NCI-H1694 treated with DMSO at 0.1 percent for 48 hours (cell line): ENCODE data around the gene FBXL13.
"Not testable (repeated sequence)": the region's sequence is repeated elsewhere in the genome, so short reads cannot be mapped to it uniquely, and the experiment has no call there.

Experiments
- DNase-seq: peaks from one replicate; lab custom pipeline; 2025; lab: John Stamatoyannopoulos, UW

FBXL13 gene

GRCh38 chr7:103074519-103075336 is at the start of gene FBXL13, which contains the start of gene ARMC10:
Gene FBXL13, minus strand, starts transcription at chr7:103074796.
Gene ARMC10, plus strand, starts transcription at chr7:103075140. Its CDS starts 133 bp downstream, at chr7:103075273.
- peak; percentile 81 for DNase-seq

DNA sequence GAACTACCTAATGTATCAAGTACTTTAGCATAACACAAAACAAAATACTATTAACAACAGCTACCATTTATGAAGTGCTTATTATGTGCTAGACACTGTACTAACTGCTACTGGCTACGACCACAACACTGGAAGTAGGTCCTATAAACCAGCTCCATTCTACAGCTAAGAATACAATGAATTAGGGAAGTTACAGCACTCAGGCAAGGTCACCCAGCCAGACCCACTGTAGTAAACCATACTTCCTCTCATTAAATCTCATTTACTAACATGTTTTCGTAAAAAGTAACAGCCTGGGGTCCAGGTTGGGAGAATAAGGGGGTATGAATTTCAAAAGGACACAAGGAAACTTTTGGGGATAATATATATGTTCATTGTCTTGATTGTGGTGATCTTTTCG is 48.9 kb upstream of the FBXL13 start:
- no peak for DNase-seq

DNA sequence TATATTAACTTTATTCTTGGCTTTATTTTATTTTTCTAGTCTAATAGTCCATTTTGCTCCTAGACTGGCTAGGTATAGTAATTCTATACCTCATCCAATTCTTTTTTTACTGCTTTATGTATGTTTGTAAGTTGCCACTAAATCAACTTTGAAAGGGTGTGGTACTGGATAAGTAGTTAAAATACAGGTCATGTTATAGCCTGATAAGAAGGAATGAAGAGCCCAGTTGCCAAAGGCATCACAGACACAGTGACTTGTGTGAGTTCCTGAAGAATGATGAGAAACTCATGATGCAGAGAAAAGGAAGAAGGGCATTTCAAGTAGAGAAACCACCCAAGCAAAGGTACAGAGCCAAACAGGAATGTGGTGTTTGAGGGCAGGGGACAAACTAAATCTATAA is 47.0 kb upstream of the FBXL13 start:
- no peak for DNase-seq

GRCh38 chr7:103120362-103120761 is 45.8 kb upstream of the FBXL13 start:
- no peak for DNase-seq

- no peak for DNase-seq
Measured at GRCh38 chr7:103119791-103120291, 45.2 kb upstream of the FBXL13 start.

GRCh38 chr7:103117465-103117864 is 42.9 kb upstream of the FBXL13 start:
- DNase-seq, result no peak

- no peak for DNase-seq
Measured at GRCh38 chr7:103116991-103117390, 42.4 kb upstream of the FBXL13 start.

DNA sequence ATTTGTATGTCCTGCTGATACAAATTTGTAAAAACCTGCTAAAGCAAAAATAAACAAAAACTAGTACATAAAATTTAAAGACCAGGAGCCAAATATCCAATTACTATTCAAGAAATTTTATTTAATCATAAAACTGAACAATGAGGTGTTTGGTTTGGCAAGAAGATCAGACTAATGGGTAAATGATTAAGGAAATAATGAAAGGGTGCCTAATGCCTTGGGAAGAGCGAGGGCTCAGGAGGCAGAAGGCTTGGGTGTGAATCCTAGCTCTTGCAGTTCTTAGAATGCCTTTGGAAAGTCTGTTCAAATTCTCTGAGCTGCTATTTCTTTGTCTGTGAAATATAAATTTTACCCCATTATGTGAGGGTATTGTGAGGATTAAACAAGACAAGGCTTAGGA is 41.9 kb upstream of the FBXL13 start:
- no peak for DNase-seq

DNA sequence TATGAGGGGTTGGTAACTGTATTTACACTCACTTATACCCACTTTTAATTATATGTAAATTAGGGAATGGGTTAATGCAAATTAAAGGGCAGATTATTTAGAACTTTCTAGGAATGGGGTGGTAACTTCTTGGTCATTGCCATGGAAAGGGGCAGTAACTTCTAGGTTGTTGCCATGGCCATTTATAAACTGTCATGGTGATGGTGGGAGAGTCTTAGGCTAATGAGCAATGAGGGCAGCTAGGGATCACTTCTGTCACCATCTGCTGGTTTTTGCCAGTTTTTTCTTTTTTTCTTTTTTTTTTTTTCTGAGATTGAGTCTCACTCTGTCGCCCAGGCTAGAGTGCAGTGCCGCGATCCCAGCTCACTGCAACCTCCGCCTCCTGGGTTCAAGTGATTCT is 41.2 kb upstream of the FBXL13 start:
- no peak for DNase-seq

- DNase-seq, result no peak
Measured at GRCh38 chr7:103114576-103115008, 40.0 kb upstream of the FBXL13 start.

GRCh38 chr7:103113164-103113563 is 38.6 kb upstream of the FBXL13 start:
- DNase-seq, result no peak

- not testable (repeated sequence) for DNase-seq
Measured at GRCh38 chr7:103106703-103107070, 32.1 kb upstream of the FBXL13 start.

GRCh38 chr7:103106005-103106702 is 31.6 kb upstream of the FBXL13 start:
- no peak for DNase-seq

DNA sequence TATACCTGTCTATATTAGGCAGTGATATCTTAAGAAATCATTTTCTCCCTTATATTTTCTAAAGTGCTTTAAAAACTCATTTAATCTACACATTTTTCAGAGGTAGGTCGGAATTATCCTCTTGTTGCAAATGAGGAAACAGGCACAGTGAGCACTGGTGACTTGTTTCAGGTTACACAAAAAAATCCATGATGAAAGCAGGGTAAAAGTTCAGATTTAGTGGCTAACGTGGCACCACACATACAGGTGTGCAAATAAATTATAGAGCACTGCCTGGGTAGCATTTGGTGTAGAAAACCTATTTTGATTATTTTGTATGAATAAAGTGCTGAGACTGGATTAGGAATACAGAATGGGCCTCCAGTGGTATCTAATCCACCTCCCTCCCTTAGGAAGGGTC is 26.9 kb upstream of the FBXL13 start:
- no peak for DNase-seq

GRCh38 chr7:103100348-103100747 is 25.8 kb upstream of the FBXL13 start:
- no peak for DNase-seq

DNA sequence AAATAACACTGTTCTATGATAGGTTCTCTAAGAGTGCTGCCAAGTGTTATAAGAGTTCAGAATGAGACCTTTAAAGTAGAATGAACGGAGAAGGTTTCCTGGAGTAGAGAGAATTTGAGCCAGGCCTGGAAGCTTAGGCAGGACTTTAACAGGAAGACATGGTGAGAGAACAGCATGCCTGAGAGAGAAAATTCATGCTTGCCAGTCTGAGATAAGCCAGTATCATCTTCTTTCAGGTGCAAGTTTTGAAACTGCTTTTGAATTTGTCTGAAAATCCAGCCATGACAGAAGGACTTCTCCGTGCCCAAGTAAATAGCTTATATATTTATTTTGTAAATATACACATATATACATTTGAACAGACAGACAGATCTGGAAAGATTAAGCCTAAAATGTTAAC is 22.4 kb upstream of the FBXL13 start:
- no peak for DNase-seq

DNA sequence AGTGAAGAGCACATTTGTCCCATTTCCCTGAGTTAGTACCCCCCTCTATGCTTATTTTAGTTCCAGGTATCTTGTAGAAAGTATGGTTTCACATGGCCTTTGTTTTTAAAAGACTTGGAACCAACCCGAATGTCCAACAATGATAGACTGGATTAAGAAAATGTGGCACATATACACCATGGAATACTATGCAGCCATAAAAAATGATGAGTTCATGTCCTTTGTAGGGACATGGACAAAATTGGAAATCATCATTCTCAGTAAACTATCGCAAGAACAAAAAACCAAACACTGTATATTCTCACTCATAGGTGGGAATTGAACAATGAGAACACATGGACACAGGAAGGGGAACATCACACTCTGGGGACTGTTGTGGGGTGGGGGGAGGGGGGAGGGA is 21.0 kb upstream of the FBXL13 start:
- not testable (repeated sequence) for DNase-seq

- DNase-seq, result no peak
Measured at GRCh38 chr7:103094102-103094501, 19.5 kb upstream of the FBXL13 start.

DNA sequence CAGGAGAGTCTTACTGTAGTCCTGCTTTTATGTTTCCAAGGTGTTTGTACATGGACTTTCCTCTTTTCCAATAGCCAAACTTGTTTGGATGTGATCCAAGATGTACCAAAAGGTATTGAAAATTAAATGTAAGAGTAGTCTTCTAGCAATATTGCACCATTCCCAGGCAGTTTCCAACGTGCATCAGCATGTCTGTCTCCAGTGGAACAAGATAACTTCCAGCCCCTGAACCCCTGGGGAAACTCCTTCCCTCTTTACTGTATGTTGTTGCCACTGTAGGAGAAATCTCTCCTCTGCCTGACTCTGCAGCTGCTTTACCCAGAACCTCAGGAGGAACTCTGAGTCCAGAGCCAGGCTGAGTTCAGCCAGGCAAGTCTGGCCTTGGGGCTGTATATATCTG is 18.8 kb upstream of the FBXL13 start:
- no peak for DNase-seq

DNA sequence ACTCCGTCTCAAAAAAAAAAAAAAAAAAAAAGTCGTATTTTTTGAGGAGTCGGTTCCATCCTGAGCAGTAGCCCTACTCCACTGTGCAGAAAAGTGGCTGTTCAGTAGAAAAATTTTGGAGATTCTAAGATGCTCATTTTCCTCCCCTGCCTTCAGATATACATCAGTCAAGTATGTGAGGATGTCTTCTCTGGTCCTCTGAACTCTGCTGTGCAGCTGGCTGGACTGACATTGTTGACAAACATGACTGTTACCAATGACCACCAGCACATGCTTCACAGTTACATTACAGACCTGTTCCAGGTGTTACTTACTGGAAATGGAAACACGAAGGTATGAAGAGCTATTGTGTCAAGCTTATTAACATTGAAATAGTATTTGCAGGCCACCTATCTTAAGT is 17.7 kb upstream of the FBXL13 start:
- not testable (repeated sequence) for DNase-seq

GRCh38 chr7:103083210-103083609 is 8.6 kb upstream of the FBXL13 start:
- no peak for DNase-seq

DNA sequence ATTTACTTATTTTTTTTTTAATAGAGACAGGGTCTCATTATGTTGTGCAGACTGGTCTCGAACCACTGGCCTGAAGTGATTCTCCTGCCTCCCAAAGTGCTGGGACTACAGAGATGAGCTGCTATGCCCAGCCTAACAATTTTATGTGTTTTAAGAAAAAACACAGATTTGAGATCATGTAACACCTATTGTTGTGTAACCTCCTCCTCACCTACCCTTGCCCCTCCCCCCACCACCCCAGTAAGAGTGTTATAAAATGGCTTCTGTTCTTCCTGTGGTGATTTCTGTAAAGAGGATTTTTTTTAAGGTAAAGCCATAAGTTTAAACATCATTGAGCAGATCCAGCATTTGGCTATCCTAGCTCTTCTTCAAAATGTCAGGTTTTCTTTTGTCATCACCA is 7.9 kb upstream of the FBXL13 start:
- DNase-seq, result no peak

- no peak for DNase-seq
Measured at GRCh38 chr7:103080923-103081322, 6.3 kb upstream of the FBXL13 start.
